ENCODE data around the gene NFRKB. TPM values are rescaled to one million over a fixed set of nuclear protein-coding genes. Genes with fewer than 3 reads are reported as not detected.

Gene NFRKB
- 0.77 and 6.9 TPM in 2 replicates for polyA plus RNA-seq

GRCh38 chr11:129895126-129896041 is at the start of gene NFRKB:
Gene NFRKB (minus strand): TSS chr11:129895578. CDS start chr11:129892849, 2,729 bp downstream.

Other genes starting within 250 kb of the NFRKB start
- not detected in 2 replicates for gene TMEM45B, start 79.7 kb downstream of the NFRKB start, polyA plus RNA-seq
- 7.3 and 7.6 TPM in 2 replicates for gene PRDM10, start 107.3 kb upstream of the NFRKB start, polyA plus RNA-seq
- 612 and 714 TPM in 2 replicates for gene APLP2, start 174.3 kb upstream of the NFRKB start, polyA plus RNA-seq